ENCODE data around the gene CCNI2. TPM values are rescaled to one million over a fixed set of nuclear protein-coding genes. Genes with fewer than 3 reads are reported as not detected.

CCNI2 gene
- polyA plus RNA-seq, 1 donor (not counting 4 experiments of a cell fraction or from before 2014, with no cell fraction given) = not detected

DNA sequence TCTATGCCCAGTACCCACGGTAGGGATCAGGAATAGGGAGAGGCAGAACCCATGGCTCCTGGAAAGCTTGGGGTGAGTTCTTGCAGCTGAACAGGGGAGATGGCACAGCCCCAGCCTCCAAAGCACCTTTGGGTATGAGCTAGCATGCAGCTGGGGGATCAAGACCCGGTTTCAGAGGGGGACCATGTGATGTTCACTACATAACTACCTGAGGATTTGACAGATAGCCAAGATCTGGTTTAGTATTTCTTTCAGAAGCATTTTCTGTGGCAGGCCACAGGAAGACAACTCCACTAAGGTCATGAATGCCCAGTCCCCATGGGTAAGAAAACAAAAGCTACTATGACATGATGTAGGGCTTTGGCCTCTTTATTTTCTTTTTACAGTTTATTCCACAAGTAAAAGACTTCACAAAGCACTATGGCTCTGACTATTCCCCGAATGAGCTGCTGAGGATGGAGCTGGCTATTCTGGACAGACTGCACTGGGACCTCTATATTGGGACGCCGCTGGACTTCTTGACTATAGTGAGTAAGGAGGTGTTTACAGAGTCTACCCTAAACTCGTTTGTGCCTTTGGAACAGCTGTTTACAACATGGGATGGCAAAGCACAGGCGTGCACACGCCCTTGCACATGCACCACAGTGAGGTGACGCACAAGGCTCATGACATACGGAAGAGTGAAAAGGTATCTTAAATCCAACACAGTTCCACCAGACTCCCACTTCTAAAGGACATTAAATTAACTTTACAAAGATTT, 3.4 kb downstream of the CCNI2 start:
- Histone ChIP-seq H3K9me3 (ENCODE audit: control insufficient read depth, low read depth, low read length) (no peaks in the 10 kb centered on the region), H3K36me3 (ENCODE audit: control insufficient read depth in 2 of 2, extremely low read depth in 1 of 2, insufficient read depth in 2 of 2, low read length in 2 of 2) (no peaks in the 10 kb centered on the region), H3K9ac (ENCODE audit: control insufficient read depth, extremely low read depth, insufficient read depth, low read length) (no peak overlapping the region), H3K4me2 (ENCODE audit: control insufficient read depth, extremely low read depth, insufficient read depth, low read depth, low read length) (no peak overlapping the region), H3K4me3 (ENCODE audit: control insufficient read depth in 2 of 3, extremely low read depth in 1 of 3, insufficient read depth in 2 of 3, low read depth in 1 of 3, low read length in 3 of 3) (no peak overlapping the region), H3K27me3 (ENCODE audit: control insufficient read depth, extremely low read depth, insufficient read depth, low read length) (no peaks in the 10 kb centered on the region), H3K9me1 (ENCODE audit: control insufficient read depth, extremely low read depth, insufficient read depth, low read length) (no peaks in the 10 kb centered on the region), H3K27ac (ENCODE audit: control insufficient read depth, insufficient read depth, low read length) (no peak overlapping the region), H3K4me1 (ENCODE audit: control insufficient read depth, extremely low read depth, insufficient read depth, low read length) (peaks cover 2% of the 10 kb centered on the region), H4K20me1 (ENCODE audit: control insufficient read depth, extremely low read depth, insufficient read depth, low read length) (no peaks in the 10 kb centered on the region), H2AFZ (ENCODE audit: control insufficient read depth, low read length) (no peak overlapping the region), H3K79me2 (ENCODE audit: control insufficient read depth, insufficient read depth, low read length) (no peaks in the 10 kb centered on the region)
- no peak for DNase-seq (ENCODE audit: low read depth, low spot score)
- TF ChIP-seq, protein P1, sequence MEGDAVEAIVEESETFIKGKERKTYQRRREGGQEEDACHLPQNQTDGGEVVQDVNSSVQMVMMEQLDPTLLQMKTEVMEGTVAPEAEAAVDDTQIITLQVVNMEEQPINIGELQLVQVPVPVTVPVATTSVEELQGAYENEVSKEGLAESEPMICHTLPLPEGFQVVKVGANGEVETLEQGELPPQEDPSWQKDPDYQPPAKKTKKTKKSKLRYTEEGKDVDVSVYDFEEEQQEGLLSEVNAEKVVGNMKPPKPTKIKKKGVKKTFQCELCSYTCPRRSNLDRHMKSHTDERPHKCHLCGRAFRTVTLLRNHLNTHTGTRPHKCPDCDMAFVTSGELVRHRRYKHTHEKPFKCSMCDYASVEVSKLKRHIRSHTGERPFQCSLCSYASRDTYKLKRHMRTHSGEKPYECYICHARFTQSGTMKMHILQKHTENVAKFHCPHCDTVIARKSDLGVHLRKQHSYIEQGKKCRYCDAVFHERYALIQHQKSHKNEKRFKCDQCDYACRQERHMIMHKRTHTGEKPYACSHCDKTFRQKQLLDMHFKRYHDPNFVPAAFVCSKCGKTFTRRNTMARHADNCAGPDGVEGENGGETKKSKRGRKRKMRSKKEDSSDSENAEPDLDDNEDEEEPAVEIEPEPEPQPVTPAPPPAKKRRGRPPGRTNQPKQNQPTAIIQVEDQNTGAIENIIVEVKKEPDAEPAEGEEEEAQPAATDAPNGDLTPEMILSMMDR (optimal IDR thresholded peaks at IDR 0.05 in 1 of 3, IDR thresholded peaks at IDR 0.05 in 1 of 3, conservative IDR thresholded peaks at IDR 0.05 in 1 of 3; ENCODE audit: extremely low read depth in 1 of 3, insufficient read depth in 2 of 3, low read length in 3 of 3) = no peak
- TF ChIP-seq EZH2 (IDR thresholded peaks at IDR 0.05; ENCODE audit: low read length) = no peak
- no peak for FAIRE-seq
- dilution Hi-C loops (cut with MboI; ENCODE audit: extremely low pct_ligation_motif_present, low sequenced_read_pairs) = no loop called here

DNA sequence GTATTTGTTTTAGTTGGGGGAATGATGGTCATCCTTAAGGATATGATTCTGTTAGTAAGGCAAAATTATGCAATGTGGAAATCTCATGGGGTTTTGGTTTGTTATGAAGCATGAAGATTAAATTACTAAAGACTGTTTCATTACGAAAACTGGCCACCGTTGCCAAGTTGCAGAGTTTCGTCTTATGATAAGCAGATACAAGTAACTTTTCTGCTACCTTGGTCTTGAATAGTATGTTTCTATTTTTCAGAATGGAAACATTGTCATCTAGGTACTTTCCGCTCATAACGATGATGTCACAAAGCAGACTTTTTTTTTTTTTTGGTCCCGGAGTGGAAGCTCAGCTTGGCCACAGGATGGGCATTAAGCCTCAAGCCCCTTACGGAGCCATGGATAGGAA, 4.2 kb downstream of the CCNI2 start:
- Histone ChIP-seq H3K79me2 (ENCODE audit: control insufficient read depth, insufficient read depth, low read length) (no peaks in the 10 kb centered on the region), H3K4me3 (ENCODE audit: control insufficient read depth in 2 of 3, extremely low read depth in 1 of 3, insufficient read depth in 2 of 3, low read depth in 1 of 3, low read length in 3 of 3) (no peak overlapping the region), H2AFZ (ENCODE audit: control insufficient read depth, low read length) (no peak overlapping the region), H3K4me1 (ENCODE audit: control insufficient read depth, extremely low read depth, insufficient read depth, low read length) (peaks cover 2% of the 10 kb centered on the region), H3K9me3 (ENCODE audit: control insufficient read depth, low read depth, low read length) (no peaks in the 10 kb centered on the region), H3K9me1 (ENCODE audit: control insufficient read depth, extremely low read depth, insufficient read depth, low read length) (no peaks in the 10 kb centered on the region), H3K9ac (ENCODE audit: control insufficient read depth, extremely low read depth, insufficient read depth, low read length) (no peak overlapping the region), H3K4me2 (ENCODE audit: control insufficient read depth, extremely low read depth, insufficient read depth, low read depth, low read length) (no peak overlapping the region), H3K27ac (ENCODE audit: control insufficient read depth, insufficient read depth, low read length) (no peak overlapping the region), H4K20me1 (ENCODE audit: control insufficient read depth, extremely low read depth, insufficient read depth, low read length) (no peaks in the 10 kb centered on the region), H3K36me3 (ENCODE audit: control insufficient read depth in 2 of 2, extremely low read depth in 1 of 2, insufficient read depth in 2 of 2, low read length in 2 of 2) (no peaks in the 10 kb centered on the region), H3K27me3 (ENCODE audit: control insufficient read depth, extremely low read depth, insufficient read depth, low read length) (no peaks in the 10 kb centered on the region)
- TF ChIP-seq, protein P1 (optimal IDR thresholded peaks at IDR 0.05 in 1 of 3, IDR thresholded peaks at IDR 0.05 in 1 of 3, conservative IDR thresholded peaks at IDR 0.05 in 1 of 3; ENCODE audit: extremely low read depth in 1 of 3, insufficient read depth in 2 of 3, low read length in 3 of 3) = no peak
- no peak for TF ChIP-seq EZH2 (IDR thresholded peaks at IDR 0.05; ENCODE audit: low read length)
- dilution Hi-C loops (cut with MboI; ENCODE audit: extremely low pct_ligation_motif_present, low sequenced_read_pairs) = no loop called here
- no peak for DNase-seq (ENCODE audit: low read depth, low spot score)
- no peak for FAIRE-seq

Measured in keratinocyte (primary cell).